GM18868 (cell line): ENCODE data around the gene CMKLR1.

Experiments
- ATAC-seq: cut with Tn5 transposase; IDR thresholded peaks from one replicate; pipeline ENCODE4 v1.9.1; 2021; ENCODE audit warnings: mild to moderate bottlenecking, moderate library complexity; ENCODE audit not compliant: unreplicated experiment

CMKLR1 gene

GRCh38 chr12:108317308-108318234 is 21.5 kb downstream of the CMKLR1 start:
- ATAC-seq, result no peak

GRCh38 chr12:108316176-108317086 is 22.7 kb downstream of the CMKLR1 start:
- no peak for ATAC-seq

GRCh38 chr12:108315486-108316105 is 23.5 kb downstream of the CMKLR1 start:
- no peak for ATAC-seq

- ATAC-seq, result no peak
These were observed 25.3 kb downstream of the CMKLR1 start for GRCh38 chr12:108313606-108314351.

- ATAC-seq, result no peak
These were observed 25.9 kb downstream of the CMKLR1 start for GRCh38 chr12:108313241-108313605.

- no peak for ATAC-seq
These were observed 26.4 kb downstream of the CMKLR1 start for GRCh38 chr12:108312693-108313189.

GRCh38 chr12:108312073-108312659 is 26.9 kb downstream of the CMKLR1 start:
- ATAC-seq, result no peak

- ATAC-seq, result no peak
These were observed 27.5 kb downstream of the CMKLR1 start for GRCh38 chr12:108311605-108312004.

- no peak for ATAC-seq
These were observed 28.6 kb downstream of the CMKLR1 start for GRCh38 chr12:108310489-108310888.

- ATAC-seq, result peak; percentile 32
These were observed 29.3 kb downstream of the CMKLR1 start for GRCh38 chr12:108309674-108310312.

GRCh38 chr12:108308395-108309085 is 30.6 kb downstream of the CMKLR1 start:
- ATAC-seq, result no peak

- ATAC-seq, result no peak
These were observed 32.1 kb downstream of the CMKLR1 start for GRCh38 chr12:108307006-108307405.

- no peak for ATAC-seq
These were observed 32.6 kb downstream of the CMKLR1 start for GRCh38 chr12:108306506-108306905.

GRCh38 chr12:108305991-108306501 is 33.1 kb downstream of the CMKLR1 start:
- no peak for ATAC-seq

- no peak for ATAC-seq
These were observed 33.6 kb downstream of the CMKLR1 start for GRCh38 chr12:108305520-108305919.

- no peak for ATAC-seq
These were observed 34.5 kb downstream of the CMKLR1 start for GRCh38 chr12:108304633-108305032.

- no peak for ATAC-seq
These were observed 35.4 kb downstream of the CMKLR1 start for GRCh38 chr12:108303703-108304102.

GRCh38 chr12:108302403-108303311 is 36.5 kb downstream of the CMKLR1 start:
- ATAC-seq, result no peak
